ENCODE data around the gene PSENEN. TPM values are rescaled to one million over a fixed set of nuclear protein-coding genes. Genes with fewer than 3 reads are reported as not detected.

PSENEN gene
- total and polyA plus RNA-seq, 7 donors = 34.7 to 116 (median 41.0) TPM

DNA sequence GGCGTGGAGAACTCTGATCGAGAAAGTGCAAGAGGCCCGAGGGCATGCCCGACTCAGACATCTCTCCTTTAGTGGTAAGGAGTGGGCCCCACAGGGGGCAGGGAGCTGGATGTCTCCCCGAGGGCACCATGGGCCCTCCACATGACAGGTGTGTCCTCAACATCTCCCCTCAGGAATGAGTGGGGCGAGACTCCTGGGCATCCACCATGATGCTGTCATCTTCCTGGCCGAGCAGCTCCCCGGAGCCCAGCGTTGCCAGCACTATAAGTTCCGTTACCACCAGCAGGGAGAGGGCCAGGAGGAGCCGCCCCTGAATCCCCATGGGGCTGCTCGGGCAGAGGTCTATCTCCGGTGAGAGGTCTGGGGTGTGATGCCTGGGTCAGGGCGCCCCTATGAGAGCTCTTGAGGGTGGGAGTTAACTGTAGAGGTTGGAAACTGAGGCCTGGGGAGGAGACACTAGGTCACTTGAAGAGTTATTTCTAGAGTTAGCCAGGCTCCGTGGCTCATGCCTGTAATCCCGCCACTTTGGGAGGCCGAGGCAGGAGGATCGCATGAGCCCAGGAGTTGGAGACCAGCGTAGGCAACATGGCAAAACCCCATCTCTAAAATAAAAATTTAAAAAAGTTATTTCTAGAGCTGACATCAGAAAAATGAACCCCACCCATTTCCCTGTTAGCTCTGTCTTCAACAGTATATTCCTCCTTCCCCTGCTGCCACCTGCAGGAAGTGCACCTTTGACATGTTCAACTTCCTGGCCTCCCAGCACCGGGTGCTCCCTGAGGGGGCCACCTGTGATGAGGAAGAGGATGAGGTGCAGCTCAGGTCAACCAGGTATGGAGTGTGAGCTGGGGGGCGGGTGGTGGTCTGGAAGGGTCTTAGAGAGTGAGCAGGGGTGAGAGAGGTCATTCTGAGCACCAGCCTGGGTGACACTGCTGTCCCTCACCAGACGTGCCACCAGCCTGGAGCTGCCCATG lies 8.3 kb upstream of the PSENEN start:
- no peaks in the 10 kb centered on the region for H3K27me3 ChIP-seq (ENCODE audit: insufficient read depth in 3 of 3, low read length in 2 of 3)
- intact Hi-C loops (cut with DNase I) = no loop called here
- ATAC-seq = no peak
- TF ChIP-seq, protein P1, sequence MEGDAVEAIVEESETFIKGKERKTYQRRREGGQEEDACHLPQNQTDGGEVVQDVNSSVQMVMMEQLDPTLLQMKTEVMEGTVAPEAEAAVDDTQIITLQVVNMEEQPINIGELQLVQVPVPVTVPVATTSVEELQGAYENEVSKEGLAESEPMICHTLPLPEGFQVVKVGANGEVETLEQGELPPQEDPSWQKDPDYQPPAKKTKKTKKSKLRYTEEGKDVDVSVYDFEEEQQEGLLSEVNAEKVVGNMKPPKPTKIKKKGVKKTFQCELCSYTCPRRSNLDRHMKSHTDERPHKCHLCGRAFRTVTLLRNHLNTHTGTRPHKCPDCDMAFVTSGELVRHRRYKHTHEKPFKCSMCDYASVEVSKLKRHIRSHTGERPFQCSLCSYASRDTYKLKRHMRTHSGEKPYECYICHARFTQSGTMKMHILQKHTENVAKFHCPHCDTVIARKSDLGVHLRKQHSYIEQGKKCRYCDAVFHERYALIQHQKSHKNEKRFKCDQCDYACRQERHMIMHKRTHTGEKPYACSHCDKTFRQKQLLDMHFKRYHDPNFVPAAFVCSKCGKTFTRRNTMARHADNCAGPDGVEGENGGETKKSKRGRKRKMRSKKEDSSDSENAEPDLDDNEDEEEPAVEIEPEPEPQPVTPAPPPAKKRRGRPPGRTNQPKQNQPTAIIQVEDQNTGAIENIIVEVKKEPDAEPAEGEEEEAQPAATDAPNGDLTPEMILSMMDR (IDR thresholded peaks at IDR 0.05) = no peak
- 80 to 85% (median 82%) methylated on average over 22 of the region's 22 CpGs for WGBS, 3 donors
- H3K36me3 ChIP-seq (ENCODE audit: insufficient read depth in 1 of 2, low read depth in 1 of 2) = peaks cover 0 to 76% of the 10 kb centered on the region in 2 donors
- no peak overlapping the region for H3K27ac ChIP-seq
- H3K4me1 ChIP-seq = peaks cover 9% of the 10 kb centered on the region
- no peaks in the 10 kb centered on the region for H3K9me3 ChIP-seq
- no peak for DNase-seq
- H3K4me3 ChIP-seq = no peak overlapping the region

DNA sequence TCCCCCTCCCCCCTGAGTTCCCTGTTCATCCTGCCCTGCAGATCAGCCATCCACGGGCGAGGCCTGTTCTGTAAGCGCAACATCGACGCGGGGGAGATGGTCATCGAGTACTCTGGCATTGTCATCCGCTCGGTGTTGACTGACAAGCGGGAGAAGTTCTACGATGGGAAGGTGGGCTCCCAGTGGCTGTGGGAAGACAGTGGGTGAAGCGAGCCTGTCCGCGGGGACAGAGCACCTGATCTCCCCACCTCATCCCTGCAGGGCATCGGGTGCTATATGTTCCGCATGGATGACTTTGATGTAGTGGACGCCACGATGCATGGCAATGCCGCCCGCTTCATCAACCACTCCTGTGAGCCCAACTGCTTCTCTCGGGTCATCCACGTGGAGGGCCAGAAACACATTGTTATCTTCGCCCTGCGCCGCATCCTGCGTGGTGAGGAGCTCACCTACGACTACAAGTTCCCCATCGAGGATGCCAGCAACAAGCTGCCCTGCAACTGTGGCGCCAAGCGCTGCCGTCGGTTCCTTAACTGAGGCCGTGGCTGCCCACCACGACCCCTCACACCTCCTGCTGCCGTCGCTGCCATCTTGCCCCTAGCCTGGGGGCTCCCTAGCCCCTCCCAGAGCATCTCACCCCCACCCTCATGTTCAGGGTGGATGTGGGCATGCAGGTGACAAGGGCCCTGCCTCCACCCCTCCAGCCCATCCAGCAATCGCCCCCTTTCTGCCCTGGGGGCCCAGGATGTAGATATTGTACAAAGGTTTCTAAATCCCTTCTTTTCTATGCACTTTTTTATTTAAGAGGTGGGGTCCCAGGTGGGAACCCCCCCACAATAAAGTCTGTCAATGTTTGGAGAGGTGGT lies 7.2 kb upstream of the PSENEN start:
- Histone ChIP-seq H3K9me3 (no peaks in the 10 kb centered on the region), H3K27ac (no peak overlapping the region), H3K27me3 (ENCODE audit: insufficient read depth in 3 of 3, low read length in 2 of 3) (no peaks in the 10 kb centered on the region), H3K36me3 (ENCODE audit: insufficient read depth in 1 of 2, low read depth in 1 of 2) (peaks cover 0 to 77% of the 10 kb centered on the region in 2 donors), H3K4me3 (no peak overlapping the region), H3K4me1 (peaks cover 9% of the 10 kb centered on the region)
- TF ChIP-seq, protein P1 (IDR thresholded peaks at IDR 0.05) = no peak
- intact Hi-C loops (cut with DNase I) = loop anchor here in 1 of 2 donors (2.0 kb wide), 1 partner anchor 13 kb away; no protein-coding TSS in a partner anchor
- DNase-seq (no peak), ATAC-seq (no peak)
- 88 to 91% (median 89%) methylated on average over 36 to 37 of the region's 37 CpGs for WGBS, 3 donors

DNA sequence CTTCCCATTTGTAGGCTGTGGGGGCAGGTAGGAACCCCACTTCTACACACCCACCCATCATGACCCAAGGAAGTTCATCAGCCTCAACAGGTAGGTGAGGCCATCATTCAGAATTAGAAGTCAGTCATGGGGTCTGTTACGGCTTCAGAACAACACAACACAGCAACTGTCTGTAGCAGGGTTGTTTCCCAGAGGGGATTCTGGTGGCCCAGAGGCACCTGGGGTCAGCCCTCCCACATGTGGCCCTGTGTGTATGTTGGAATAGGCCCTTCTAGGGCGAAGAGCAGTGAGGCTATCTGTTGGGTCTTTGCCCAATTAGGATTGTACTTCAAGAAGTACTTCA lies 6.6 kb upstream of the PSENEN start:
- 69 to 91% (median 74%) methylated on average over 2 of the region's 2 CpGs for WGBS, 3 donors
- no peak for ATAC-seq

More for the DNA sequence above, 6.6 kb upstream of the PSENEN start:
- Histone ChIP-seq H3K4me1 (peaks cover 12% of the 10 kb centered on the region), H3K27ac (peak overlapping the region; percentile 69), H3K9me3 (no peaks in the 10 kb centered on the region), H3K27me3 (ENCODE audit: insufficient read depth in 3 of 3, low read length in 2 of 3) (no peaks in the 10 kb centered on the region), H3K36me3 (ENCODE audit: insufficient read depth in 1 of 2, low read depth in 1 of 2) (peaks cover 0 to 77% of the 10 kb centered on the region in 2 donors), H3K4me3 (no peak overlapping the region)
- intact Hi-C loops (cut with DNase I) = loop anchor here in 1 of 2 donors (2.0 kb wide), 1 partner anchor 14 kb away; no protein-coding TSS in a partner anchor
- DNase-seq = no peak
- TF ChIP-seq, protein P1 (IDR thresholded peaks at IDR 0.05) = no peak

Data from psoas muscle (tissue), 8 donors.